Endometrial microvascular endothelial cells (primary cell): ENCODE results near the gene POPDC3. TPM values are rescaled to one million over a fixed set of nuclear protein-coding genes. Genes with fewer than 3 reads are reported as not detected.

ENCODE experiments used
- in situ Hi-C: cut with HindIII; loops from 2 replicates; pipeline ENCODE4 v1.10.0; 2017; ENCODE audit warnings: low sequenced_read_pairs, low pct_unique_long_range_greater_than_20kb; ENCODE audit errors: inconsistent ontology term
- total RNA-seq: library from RNA; depleted of rRNA; stranded (reverse); fragments of >200 nt; gene quantifications from one replicate; pipeline ENCODE4 v1.2.3, GENCODE V29; 2015; ENCODE audit errors: inconsistent ontology term

Gene POPDC3
- total RNA-seq, 1 donor from 2014 or later, result 0.09 TPM

- in situ Hi-C loops, result no loop called here
These were observed 15.4 kb downstream of the POPDC3 start for GRCh38 chr6:105164418-105164817.

- in situ Hi-C loops, result no loop called here
These were observed 16.6 kb downstream of the POPDC3 start for GRCh38 chr6:105163183-105163582.

GRCh38 chr6:105162377-105162776, 17.4 kb downstream of the POPDC3 start:
- in situ Hi-C loops, result no loop called here

DNA sequence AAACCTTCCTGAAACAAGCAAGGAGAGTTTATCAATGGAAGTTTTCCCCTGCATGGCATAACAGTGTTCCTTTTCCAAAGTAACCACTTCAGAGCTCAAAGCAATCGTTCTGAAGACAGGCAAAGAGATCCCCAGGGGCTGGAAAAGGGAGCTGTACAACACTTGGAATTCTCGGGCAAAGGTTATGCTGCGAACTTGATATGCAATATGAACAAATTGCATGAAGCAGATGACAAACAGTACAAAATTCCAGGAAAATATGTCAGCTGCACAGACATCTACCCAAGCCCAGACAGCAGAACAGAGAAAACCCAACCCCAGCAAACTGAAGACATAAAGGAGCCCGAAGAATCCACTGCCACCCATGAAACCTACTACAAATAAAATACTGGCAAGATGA, 18.4 kb downstream of the POPDC3 start:
- in situ Hi-C loops, result no loop called here

GRCh38 chr6:105153676-105154075, 26.1 kb downstream of the POPDC3 start:
- in situ Hi-C loops, result no loop called here

DNA sequence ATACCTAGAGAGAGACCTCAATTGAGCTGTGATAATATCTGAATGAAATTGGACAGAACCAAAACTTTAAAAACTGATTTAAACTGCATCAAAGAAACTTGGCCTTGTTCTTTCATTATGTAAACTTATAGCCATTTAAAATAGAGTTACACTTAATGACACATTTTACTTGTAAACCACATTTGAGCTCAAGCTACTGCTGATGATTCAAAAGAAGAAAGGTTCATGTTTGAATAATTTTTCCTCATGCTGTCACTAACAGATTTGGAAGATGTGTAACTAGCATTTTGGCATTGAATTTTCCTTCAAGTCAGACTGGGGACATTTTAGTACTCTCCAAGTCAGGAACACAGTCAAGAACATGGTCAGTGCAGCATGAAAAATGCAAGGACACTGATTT, 26.9 kb downstream of the POPDC3 start:
- in situ Hi-C loops, result no loop called here

- in situ Hi-C loops, result no loop called here
These were observed 28.2 kb downstream of the POPDC3 start for GRCh38 chr6:105151644-105152043.

- in situ Hi-C loops, result no loop called here
These were observed 41.7 kb downstream of the POPDC3 start for GRCh38 chr6:105138141-105138540.

DNA sequence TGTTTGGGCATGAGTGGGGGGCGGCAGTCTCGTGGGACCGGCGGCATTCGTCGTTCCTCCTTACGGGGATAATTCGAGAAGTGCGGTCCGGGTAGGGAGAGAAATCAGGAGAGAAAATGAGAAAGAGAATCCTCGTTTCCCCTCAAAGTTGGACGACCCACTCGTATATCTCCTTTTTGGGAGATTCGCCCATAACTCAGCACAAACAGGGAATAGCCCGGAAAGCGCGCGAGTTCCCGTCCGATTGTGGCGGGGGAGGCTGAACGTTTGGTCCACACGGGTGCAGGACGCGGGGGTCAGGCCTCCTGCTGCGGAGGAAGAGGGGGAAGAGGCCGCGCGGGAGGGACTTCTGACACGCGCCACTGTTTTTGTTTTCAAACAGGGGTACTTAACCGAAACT, 42.4 kb downstream of the POPDC3 start:
- in situ Hi-C loops, result no loop called here

DNA sequence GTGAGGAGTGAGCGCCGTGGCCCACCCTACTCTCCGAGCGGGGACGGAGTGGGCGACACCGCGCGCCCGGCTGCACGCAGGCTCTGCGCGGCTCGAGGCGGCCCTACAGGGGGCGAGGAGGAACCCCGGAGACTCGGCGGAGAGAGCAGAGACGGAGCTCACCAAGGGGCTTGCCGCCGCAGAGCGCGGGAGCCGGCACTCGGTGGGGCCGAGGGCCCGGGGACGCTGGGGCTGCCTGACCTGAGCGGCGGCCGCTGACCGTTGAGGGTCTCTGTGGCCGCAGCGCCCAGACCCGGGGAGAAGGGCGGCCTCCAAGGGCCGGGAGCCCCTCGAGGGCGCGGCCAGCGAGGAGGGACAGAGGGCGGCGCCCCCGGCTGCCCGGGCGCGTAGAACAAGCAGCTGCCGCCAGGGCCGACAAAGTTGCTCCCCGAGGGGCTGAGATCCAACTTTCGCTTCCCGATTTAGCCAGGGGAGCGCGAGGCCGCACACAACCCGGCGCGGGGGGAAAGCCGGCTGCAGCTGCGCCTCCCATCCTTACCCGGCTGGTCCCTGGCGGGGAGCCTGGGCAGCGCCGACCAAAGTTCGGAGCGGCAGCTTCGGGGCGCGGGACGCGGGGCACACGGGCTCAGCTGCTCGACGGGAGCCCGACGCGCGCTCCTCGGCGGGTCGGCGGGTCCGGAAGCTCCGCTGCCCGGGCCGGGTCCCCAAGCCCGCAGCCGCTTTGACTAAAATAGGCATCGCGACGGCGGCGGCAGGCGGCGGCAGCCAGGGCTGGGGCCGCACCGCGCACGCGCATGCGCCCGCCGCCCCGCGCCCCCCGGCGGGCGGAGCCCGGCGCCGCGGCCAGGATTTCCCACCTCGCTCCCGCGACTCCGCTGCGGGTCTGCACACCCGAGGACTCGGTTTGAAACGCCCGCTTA, 43.1 kb downstream of the POPDC3 start:
- in situ Hi-C loops, result no loop called here

DNA sequence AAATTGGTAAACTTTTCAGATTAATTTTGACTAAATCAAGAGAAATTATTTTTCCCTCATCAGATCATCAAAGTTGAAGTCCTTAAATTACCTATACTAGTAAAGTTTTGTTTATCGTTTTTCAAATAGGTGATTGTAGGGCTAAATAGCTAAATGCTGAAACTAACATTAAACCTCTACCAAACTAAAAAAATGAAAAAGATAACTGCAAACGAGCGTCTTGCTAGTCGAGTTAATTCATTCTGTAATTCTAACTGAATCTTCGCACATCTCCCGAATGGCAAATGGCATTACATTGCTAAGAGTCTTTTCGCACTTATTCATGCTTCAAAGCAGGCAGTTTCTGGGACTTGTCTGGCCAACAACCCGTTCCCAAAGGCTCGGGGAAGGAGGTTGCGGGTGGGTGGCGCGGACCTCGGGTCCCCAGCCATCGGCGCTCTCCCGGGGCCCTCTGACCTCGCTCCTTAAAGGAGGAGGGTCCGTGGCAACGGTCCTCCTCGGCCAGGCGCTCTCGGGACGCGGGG, 43.8 kb downstream of the POPDC3 start:
- in situ Hi-C loops, result no loop called here

GRCh38 chr6:105135056-105135455, 44.8 kb downstream of the POPDC3 start:
- in situ Hi-C loops, result no loop called here

- in situ Hi-C loops, result no loop called here
These were observed 57.1 kb downstream of the POPDC3 start for GRCh38 chr6:105122717-105123116.

DNA sequence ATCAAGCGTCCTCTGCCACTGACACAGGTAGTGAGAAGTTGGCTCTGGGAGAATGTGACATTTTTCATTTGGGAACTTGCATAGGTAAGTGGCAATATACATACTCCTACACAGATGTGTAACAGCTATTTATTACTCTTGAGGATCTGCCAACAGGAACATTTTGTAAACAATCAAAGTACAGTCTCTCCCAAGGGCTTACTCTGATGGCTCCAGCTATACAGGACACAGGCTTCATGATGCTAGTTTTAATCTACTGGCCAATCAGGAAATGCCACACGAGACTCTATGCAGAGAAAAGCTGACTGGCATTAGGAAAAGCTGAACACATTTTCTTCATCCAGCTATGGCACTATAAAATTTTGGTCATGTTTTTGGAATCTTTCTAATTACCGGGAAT, 57.8 kb downstream of the POPDC3 start:
- in situ Hi-C loops, result no loop called here

DNA sequence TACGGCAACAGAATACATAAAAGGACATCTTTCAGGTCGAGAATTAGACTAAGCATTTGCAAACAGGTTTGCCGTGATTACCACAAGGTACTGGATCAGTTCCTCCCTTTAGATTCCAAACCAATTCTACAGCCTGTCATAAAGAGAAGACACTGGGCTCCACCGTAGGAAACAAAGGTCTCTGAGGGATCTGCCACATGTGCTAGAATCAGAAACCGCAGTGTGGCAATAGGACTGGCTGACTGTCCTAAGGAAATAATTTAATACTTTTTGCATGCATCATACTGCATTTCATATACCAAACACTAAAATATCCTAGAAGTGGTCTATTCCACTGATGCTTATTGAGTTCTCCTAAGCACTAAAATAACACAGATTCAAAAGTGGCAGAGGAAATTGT, 59.2 kb downstream of the POPDC3 start:
- in situ Hi-C loops, result no loop called here

DNA sequence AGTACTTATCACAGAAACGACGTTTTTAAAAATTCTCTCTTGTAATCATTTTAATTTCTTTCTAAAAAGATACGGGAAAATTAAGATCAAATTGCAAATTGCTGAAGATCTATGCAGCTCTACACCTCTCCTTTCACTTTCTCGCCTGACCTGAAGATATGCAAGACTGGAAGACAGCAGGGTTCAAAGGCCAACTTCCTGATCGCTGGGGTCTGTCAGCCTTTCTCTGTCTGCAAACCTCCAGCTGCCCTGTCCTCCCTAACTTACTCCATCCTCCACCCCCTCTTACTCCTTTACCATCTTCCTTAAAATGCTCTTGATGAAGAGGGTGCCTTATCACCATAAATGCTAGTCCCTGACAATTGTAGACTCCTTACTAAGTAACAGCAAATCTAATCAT, 63.7 kb downstream of the POPDC3 start:
- in situ Hi-C loops, result no loop called here

DNA sequence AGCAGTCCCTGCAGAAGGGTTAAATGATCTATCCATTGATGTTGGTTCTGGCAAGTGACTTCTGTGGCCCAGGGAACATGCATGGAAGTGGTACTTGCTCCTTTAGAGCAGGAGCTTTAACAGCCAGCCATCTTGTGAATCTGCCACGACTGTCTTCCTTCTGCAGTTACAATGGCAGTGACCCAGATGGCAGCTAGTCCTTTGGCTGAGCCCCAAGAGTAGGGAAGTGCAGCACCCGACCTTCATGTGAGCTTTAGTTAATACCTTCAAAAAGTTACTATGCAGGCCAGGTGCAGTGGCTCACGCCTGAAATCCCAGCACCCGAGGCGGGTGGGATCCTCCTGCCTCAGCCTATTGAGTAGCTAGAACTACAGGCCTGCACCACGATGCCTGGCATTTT, 66.4 kb downstream of the POPDC3 start:
- in situ Hi-C loops, result no loop called here

GRCh38 chr6:105112577-105112976, 67.2 kb downstream of the POPDC3 start:
- in situ Hi-C loops, result no loop called here

- in situ Hi-C loops, result no loop called here
These were observed 67.9 kb downstream of the POPDC3 start for GRCh38 chr6:105111871-105112270.

- in situ Hi-C loops, result no loop called here
These were observed 68.7 kb downstream of the POPDC3 start for GRCh38 chr6:105111105-105111504.
